ENCODE measurements around the gene TLK2. TPM values are rescaled to one million over a fixed set of nuclear protein-coding genes. Genes with fewer than 3 reads are reported as not detected.

The TLK2 gene
- total RNA-seq, 1 experiment from 2014 or later = 56.1 TPM

DNA sequence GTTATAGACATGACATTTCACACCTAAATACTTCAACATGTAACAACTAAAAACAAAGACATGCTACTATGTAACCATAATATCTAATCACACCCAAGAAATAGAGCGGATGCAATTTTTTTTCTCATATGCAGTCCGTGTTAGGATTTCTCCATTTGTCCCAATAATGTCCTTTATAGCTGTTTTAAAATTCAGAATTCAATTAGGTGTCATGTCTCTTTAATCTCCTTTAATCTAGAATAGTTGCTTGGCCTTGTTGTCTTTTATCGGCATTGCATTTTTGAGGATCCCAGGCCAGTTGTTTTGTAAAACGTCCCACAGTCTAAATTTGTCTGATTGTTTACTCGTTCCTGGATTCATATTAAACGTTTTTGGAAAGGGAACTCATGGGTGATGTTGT is 163.3 kb downstream of the TLK2 start:
- no TSS peak for BruUV-seq (replicated peaks)
- POLR2A ChIA-PET = interaction anchor here (0.6 kb wide), 1 partner anchor 87 kb away, joined by 3 read pairs; no protein-coding TSS in a partner anchor

DNA sequence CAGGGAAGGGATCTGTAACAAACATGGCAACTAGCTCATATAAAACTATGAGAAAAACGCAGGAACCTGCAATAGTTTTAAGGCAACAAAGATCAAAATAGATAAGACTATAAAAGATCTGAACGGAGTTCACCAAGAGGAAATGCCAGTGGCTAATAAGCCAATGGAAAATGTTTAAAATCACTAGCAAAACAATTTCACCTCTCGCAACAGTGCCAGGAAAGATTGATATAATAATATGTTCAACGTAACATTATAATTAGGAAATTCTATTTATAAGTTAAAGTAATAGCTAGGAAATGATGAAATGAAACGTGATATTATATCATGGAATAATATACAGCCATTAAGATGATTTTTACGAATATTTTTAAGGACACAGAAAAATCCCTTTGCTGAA is 164.9 kb downstream of the TLK2 start:
- no peak overlapping the region for H3K4me3 Mint-ChIP-seq (ENCODE audit: unreplicated experiment)
- DNase-seq (ENCODE audit: unreplicated experiment) = no peak
- intact Hi-C loops (cut with micrococcal nuclease) = no loop called here
- TF ChIP-seq, protein P1, sequence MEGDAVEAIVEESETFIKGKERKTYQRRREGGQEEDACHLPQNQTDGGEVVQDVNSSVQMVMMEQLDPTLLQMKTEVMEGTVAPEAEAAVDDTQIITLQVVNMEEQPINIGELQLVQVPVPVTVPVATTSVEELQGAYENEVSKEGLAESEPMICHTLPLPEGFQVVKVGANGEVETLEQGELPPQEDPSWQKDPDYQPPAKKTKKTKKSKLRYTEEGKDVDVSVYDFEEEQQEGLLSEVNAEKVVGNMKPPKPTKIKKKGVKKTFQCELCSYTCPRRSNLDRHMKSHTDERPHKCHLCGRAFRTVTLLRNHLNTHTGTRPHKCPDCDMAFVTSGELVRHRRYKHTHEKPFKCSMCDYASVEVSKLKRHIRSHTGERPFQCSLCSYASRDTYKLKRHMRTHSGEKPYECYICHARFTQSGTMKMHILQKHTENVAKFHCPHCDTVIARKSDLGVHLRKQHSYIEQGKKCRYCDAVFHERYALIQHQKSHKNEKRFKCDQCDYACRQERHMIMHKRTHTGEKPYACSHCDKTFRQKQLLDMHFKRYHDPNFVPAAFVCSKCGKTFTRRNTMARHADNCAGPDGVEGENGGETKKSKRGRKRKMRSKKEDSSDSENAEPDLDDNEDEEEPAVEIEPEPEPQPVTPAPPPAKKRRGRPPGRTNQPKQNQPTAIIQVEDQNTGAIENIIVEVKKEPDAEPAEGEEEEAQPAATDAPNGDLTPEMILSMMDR (IDR thresholded peaks at IDR 0.05; ENCODE audit: unreplicated experiment) = no peak
- no peaks in the 10 kb centered on the region for H3K36me3 Mint-ChIP-seq (ENCODE audit: insufficient read depth, unreplicated experiment)
- H3K9me3 Mint-ChIP-seq (ENCODE audit: unreplicated experiment) = no peaks in the 10 kb centered on the region
- POLR2A ChIA-PET = interaction anchor here (1.6 kb wide), 1 partner anchor 12 kb away, joined by 4 read pairs; no protein-coding TSS in a partner anchor
- BruUV-seq (replicated peaks) = no TSS peak
- no peak overlapping the region for H3K27ac Mint-ChIP-seq (ENCODE audit: low read depth, unreplicated experiment)
- no peaks in the 10 kb centered on the region for H3K4me1 Mint-ChIP-seq (ENCODE audit: insufficient read depth, unreplicated experiment)
- no peaks in the 10 kb centered on the region for H3K27me3 Mint-ChIP-seq (ENCODE audit: insufficient read depth, unreplicated experiment)
- CTCF ChIA-PET = no interaction called here

More for the DNA sequence above, 163.3 kb downstream of the TLK2 start:
- CTCF ChIA-PET = interaction anchor here (0.6 to 0.7 kb wide), 2 partner anchors 704 to 1266 kb away, joined by 3 to 4 read pairs; no protein-coding TSS in a partner anchor
- H3K27ac Mint-ChIP-seq (ENCODE audit: low read depth, unreplicated experiment) = no peak overlapping the region
- intact Hi-C loops (cut with micrococcal nuclease) = no loop called here
- no peaks in the 10 kb centered on the region for H3K36me3 Mint-ChIP-seq (ENCODE audit: insufficient read depth, unreplicated experiment)
- H3K4me1 Mint-ChIP-seq (ENCODE audit: insufficient read depth, unreplicated experiment) = no peaks in the 10 kb centered on the region
- no peaks in the 10 kb centered on the region for H3K9me3 Mint-ChIP-seq (ENCODE audit: unreplicated experiment)
- no peak for DNase-seq (ENCODE audit: unreplicated experiment)
- TF ChIP-seq, protein P1 (IDR thresholded peaks at IDR 0.05; ENCODE audit: unreplicated experiment) = no peak
- H3K27me3 Mint-ChIP-seq (ENCODE audit: insufficient read depth, unreplicated experiment) = no peaks in the 10 kb centered on the region
- H3K4me3 Mint-ChIP-seq (ENCODE audit: unreplicated experiment) = no peak overlapping the region

GRCh38 chr17:62644487-62645173 is 166.0 kb downstream of the TLK2 start:
- no TSS peak for BruUV-seq (replicated peaks)
- H3K27me3 Mint-ChIP-seq (ENCODE audit: insufficient read depth, unreplicated experiment) = no peaks in the 10 kb centered on the region
- POLR2A ChIA-PET = interaction anchor here (1.6 kb wide), 1 partner anchor 11 kb away, joined by 4 read pairs; no protein-coding TSS in a partner anchor

DNA sequence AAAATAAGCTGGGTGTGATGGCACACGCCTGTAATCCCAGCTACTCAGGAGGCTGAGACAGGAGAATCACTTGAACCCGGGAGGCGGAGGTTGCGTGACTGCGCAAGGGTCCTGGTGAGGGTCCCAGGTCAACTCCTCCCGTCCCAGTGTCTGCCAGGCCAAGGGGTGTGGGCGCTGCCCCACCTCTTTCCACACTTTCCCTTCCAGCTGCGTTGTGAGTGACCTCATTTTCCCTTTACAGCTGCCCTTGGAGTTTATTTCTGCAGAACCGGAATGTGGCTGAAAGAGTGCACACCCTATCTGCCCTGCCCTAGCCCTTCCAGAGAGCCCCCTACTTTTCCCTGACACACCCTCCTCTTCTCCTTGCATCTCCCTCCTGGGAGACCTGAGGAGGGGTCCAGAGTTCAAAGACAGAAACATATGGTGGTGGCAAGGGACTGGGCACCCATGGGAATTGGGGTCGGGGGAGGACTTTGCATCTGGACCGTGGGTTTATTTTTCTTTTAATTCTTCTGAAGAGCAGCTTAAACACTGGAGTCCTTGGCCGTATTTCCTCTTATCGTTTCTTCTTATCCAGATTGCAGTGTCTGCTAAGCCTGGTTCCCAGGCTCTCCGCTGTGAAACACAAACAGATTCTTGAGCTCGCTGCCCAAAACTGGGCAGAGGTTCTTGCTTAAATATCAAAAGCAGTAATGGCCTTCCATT is 169.8 kb downstream of the TLK2 start:
- ChIA-PET CTCF (no interaction called here), POLR2A (no interaction called here)
- no peak for DNase-seq (ENCODE audit: unreplicated experiment)
- no TSS peak for BruUV-seq (replicated peaks)
- Mint-ChIP-seq H3K36me3 (ENCODE audit: insufficient read depth, unreplicated experiment) (no peaks in the 10 kb centered on the region), H3K4me1 (ENCODE audit: insufficient read depth, unreplicated experiment) (peaks cover 4% of the 10 kb centered on the region), H3K9me3 (ENCODE audit: unreplicated experiment) (no peaks in the 10 kb centered on the region), H3K27me3 (ENCODE audit: insufficient read depth, unreplicated experiment) (no peaks in the 10 kb centered on the region), H3K27ac (ENCODE audit: low read depth, unreplicated experiment) (no peak overlapping the region), H3K4me3 (ENCODE audit: unreplicated experiment) (no peak overlapping the region)
- TF ChIP-seq, protein P1 (IDR thresholded peaks at IDR 0.05; ENCODE audit: unreplicated experiment) = no peak
- intact Hi-C loops (cut with micrococcal nuclease) = no loop called here

More at GRCh38 chr17:62644487-62645173, 166.0 kb downstream of the TLK2 start:
- H3K4me1 Mint-ChIP-seq (ENCODE audit: insufficient read depth, unreplicated experiment) = no peaks in the 10 kb centered on the region
- no peaks in the 10 kb centered on the region for H3K36me3 Mint-ChIP-seq (ENCODE audit: insufficient read depth, unreplicated experiment)
- CTCF ChIA-PET = no interaction called here
- no peak overlapping the region for H3K4me3 Mint-ChIP-seq (ENCODE audit: unreplicated experiment)
- H3K27ac Mint-ChIP-seq (ENCODE audit: low read depth, unreplicated experiment) = no peak overlapping the region
- DNase-seq (ENCODE audit: unreplicated experiment) = no peak
- intact Hi-C loops (cut with micrococcal nuclease) = no loop called here
- TF ChIP-seq, protein P1 (IDR thresholded peaks at IDR 0.05; ENCODE audit: unreplicated experiment) = no peak
- no peaks in the 10 kb centered on the region for H3K9me3 Mint-ChIP-seq (ENCODE audit: unreplicated experiment)

All from MCF 10A (cell line).